Measurements from ENCODE around the gene PACS2.

DNA sequence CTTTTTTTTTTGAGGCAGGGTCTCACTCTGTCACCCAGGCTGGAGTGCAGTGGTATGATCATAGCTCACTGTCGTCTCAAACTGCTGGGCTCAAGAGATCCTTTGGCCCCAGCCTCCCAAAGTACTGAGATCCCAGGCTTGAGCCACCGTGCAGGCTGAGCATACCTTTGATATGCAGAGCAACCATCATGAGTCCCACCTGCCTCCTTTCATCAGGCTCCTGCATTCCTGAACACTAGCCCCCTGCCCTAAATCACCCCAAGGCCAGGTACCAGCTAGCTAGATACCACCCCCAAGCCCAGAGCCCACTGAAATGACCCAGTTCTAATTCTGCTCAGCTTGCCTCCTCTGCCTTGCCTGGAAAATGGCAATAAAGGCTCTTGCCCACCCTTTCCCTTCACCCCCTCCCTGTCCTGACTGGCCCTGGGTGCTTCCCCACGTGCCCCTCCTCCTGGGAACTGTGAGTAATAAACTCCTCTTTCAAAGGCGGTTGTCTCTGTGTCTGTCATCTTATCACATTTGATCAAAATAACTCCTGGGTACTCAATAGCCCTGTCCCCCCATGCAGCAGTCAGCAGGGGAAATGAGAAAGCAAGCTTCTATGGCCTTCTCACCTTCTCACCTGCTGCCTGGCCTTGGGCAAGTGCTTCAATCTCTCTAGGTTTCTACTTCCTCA, 7.4 kb upstream of the PACS2 start:
- TF ChIP-seq ZNF232 (CRISPR knock-in tag; IDR thresholded peaks at IDR 0.05) (no peak), NR2C2 (CRISPR knock-in tag; IDR thresholded peaks at IDR 0.05) (no peak), SP1 (CRISPR knock-in tag; conservative IDR thresholded peaks at IDR 0.05) (no peak)
- TF ChIP-seq, protein P1, sequence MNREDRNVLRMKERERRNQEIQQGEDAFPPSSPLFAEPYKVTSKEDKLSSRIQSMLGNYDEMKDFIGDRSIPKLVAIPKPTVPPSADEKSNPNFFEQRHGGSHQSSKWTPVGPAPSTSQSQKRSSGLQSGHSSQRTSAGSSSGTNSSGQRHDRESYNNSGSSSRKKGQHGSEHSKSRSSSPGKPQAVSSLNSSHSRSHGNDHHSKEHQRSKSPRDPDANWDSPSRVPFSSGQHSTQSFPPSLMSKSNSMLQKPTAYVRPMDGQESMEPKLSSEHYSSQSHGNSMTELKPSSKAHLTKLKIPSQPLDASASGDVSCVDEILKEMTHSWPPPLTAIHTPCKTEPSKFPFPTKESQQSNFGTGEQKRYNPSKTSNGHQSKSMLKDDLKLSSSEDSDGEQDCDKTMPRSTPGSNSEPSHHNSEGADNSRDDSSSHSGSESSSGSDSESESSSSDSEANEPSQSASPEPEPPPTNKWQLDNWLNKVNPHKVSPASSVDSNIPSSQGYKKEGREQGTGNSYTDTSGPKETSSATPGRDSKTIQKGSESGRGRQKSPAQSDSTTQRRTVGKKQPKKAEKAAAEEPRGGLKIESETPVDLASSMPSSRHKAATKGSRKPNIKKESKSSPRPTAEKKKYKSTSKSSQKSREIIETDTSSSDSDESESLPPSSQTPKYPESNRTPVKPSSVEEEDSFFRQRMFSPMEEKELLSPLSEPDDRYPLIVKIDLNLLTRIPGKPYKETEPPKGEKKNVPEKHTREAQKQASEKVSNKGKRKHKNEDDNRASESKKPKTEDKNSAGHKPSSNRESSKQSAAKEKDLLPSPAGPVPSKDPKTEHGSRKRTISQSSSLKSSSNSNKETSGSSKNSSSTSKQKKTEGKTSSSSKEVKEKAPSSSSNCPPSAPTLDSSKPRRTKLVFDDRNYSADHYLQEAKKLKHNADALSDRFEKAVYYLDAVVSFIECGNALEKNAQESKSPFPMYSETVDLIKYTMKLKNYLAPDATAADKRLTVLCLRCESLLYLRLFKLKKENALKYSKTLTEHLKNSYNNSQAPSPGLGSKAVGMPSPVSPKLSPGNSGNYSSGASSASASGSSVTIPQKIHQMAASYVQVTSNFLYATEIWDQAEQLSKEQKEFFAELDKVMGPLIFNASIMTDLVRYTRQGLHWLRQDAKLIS (CRISPR knock-in tag; IDR thresholded peaks at IDR 0.05; ENCODE audit: borderline replicate concordance): no peak
- TF ChIP-seq, protein P2, sequence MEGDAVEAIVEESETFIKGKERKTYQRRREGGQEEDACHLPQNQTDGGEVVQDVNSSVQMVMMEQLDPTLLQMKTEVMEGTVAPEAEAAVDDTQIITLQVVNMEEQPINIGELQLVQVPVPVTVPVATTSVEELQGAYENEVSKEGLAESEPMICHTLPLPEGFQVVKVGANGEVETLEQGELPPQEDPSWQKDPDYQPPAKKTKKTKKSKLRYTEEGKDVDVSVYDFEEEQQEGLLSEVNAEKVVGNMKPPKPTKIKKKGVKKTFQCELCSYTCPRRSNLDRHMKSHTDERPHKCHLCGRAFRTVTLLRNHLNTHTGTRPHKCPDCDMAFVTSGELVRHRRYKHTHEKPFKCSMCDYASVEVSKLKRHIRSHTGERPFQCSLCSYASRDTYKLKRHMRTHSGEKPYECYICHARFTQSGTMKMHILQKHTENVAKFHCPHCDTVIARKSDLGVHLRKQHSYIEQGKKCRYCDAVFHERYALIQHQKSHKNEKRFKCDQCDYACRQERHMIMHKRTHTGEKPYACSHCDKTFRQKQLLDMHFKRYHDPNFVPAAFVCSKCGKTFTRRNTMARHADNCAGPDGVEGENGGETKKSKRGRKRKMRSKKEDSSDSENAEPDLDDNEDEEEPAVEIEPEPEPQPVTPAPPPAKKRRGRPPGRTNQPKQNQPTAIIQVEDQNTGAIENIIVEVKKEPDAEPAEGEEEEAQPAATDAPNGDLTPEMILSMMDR (IDR thresholded peaks at IDR 0.05): no peak
